Stimulated activated CD4-positive, alpha-beta T cell treated with anti-CD3 and anti-CD28 coated beads, TNF-alpha, amount 100 ng/mL, for 24 hours (primary cell): ENCODE measurements around the gene ITGA7.

Source experiments
- DNase-seq, 3 experiments: peaks; one replicate each; pipeline ENCODE4 v3.0.0-alpha.2; 2020; ENCODE audit warnings: low read depth in 3 of 3

Gene ITGA7, protein sequence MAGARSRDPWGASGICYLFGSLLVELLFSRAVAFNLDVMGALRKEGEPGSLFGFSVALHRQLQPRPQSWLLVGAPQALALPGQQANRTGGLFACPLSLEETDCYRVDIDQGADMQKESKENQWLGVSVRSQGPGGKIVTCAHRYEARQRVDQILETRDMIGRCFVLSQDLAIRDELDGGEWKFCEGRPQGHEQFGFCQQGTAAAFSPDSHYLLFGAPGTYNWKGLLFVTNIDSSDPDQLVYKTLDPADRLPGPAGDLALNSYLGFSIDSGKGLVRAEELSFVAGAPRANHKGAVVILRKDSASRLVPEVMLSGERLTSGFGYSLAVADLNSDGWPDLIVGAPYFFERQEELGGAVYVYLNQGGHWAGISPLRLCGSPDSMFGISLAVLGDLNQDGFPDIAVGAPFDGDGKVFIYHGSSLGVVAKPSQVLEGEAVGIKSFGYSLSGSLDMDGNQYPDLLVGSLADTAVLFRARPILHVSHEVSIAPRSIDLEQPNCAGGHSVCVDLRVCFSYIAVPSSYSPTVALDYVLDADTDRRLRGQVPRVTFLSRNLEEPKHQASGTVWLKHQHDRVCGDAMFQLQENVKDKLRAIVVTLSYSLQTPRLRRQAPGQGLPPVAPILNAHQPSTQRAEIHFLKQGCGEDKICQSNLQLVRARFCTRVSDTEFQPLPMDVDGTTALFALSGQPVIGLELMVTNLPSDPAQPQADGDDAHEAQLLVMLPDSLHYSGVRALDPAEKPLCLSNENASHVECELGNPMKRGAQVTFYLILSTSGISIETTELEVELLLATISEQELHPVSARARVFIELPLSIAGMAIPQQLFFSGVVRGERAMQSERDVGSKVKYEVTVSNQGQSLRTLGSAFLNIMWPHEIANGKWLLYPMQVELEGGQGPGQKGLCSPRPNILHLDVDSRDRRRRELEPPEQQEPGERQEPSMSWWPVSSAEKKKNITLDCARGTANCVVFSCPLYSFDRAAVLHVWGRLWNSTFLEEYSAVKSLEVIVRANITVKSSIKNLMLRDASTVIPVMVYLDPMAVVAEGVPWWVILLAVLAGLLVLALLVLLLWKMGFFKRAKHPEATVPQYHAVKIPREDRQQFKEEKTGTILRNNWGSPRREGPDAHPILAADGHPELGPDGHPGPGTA

DNA sequence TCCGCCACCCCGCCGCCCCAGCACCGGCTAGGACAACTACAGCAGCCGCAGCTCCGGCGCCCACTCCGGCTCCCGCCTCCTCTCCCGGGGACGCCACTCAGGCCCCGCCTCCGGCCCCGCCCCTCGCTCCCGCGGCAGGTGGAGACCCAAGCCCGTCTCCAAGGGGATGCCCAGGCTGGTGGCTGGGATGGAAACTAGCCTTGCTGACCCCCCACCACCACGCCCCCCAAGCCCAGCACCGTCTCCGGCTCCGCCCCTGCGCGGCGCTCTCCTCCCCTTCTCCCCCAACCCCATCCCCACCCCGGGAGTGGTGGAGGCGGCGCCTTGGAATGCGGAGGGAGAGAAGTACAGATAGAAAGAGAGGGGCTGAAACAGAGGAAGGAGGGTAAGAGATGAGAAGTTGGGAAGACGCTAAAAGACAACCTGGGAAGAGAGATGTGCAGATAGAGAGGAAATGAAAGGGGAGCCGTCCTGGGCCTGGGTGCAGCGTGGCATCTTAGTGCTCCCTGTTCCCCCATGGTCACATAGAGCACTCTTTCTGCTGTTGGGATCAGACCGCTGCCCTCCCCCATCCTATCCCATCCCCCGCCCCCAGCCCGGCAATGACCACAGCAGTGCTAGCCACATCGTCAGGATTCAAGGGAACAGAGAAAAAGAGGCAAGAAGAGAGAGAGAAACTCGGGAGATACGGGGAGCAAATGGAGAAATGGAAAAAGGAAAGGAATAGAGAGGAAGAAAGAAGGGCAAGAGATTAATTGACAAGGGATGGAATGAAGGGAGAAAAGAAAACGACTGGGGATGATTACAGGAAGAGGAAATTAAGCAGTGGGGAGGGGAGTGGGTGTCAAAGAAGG, at the start of gene ITGA7:
TSS of gene ITGA7 (minus strand) at position 64 of the 854 bp plus-strand sequence. CDS start 222 bp downstream, outside the sequence.
- peak; percentile 38 to 70 (median 41) for DNase-seq

DNA sequence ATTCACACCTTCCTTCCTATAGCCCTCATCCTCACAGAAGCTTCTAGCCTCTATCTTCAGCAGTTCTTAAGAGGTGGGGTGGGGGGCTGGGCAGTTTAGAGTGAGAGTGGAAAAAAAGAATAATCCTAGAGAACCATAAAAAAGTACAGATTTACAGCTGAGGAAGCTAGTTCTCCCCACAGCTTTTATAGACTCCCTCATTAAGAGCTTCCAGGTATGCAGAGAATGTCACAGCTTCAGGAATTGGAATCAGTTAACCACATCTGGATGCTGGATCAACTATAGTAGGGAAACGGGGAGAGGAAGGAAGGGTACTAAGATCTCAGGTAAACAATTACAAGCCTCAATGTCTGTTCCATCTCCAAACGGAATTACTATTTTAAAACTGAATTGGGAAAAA, 47.5 kb upstream of the ITGA7 start:
- no peak for DNase-seq

DNA sequence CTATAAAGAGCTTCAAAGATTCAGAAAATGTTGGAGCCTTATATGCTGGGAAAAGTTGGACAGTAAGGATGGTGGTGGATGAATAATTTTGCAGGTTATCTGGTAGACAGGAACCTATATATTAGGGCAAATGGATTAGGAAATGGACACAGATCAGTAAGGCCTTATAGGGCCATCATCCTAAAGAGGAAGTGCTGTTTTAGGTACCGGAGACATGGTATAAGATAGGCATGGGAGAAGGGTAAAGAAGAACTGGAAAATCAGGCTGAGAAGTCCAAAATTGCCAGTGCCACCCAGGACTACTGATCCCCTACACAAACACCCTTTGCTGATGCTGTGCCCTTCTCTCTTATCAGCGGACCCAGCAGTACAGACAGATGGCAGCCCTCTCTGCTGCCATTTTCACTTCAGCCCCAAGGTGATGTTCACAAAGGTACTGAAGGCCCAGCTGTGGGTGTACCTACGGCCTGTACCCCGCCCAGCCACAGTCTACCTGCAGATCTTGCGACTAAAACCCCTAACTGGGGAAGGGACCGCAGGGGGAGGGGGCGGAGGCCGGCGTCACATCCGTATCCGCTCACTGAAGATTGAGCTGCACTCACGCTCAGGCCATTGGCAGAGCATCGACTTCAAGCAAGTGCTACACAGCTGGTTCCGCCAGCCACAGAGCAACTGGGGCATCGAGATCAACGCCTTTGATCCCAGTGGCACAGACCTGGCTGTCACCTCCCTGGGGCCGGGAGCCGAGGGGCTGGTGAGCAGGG, 40.7 kb upstream of the ITGA7 start:
- no peak for DNase-seq

DNA sequence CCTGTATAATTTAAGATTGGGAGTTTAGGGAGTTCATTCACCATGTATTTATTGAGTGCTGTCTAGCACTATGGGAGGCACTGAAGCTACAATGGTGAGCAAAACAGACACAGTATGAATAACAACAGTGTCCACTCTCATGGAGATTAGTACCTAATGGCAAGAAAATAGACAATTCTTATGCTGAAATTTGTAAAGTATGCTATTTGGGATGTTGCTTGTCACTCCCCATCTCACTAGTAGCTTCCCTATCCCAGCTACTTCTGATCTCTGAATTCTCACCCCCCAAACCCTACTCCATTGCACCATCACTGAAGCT, 39.2 kb upstream of the ITGA7 start:
- no peak for DNase-seq

DNA sequence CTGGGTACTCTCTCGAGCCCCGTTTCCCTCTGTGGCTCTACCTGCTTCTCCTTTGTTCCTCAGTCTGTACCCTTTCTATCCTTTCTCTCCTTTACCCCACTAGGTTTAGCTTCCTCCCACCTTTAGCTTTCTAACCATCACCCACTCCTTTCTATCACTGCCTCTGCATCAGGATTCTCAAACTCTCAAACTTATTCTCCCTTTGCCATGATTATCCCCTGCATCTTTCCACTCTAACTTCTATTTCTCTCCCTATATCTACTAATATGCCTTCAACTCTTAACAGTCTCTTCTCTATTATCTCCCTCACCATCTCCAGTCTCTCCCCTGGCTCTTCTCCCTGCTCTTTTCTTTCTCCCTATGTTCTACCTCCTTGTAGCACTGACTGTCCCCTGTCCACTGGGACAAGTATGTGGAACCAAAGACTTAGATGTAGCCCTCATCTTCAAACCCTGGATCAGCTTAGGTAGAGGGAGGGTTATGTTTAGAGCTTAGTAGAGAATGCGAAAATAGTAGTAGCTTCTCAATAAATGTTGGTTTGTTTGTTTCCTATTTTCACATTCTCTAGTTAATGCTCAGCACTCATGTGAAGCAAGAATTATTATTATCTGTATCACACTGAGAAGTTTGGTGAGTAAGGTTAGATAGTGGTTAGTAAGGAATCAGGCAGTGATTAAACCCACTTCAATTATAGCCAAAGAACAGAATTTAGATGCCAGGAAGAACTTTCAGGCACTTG, 38.6 kb upstream of the ITGA7 start:
- no peak for DNase-seq

DNA sequence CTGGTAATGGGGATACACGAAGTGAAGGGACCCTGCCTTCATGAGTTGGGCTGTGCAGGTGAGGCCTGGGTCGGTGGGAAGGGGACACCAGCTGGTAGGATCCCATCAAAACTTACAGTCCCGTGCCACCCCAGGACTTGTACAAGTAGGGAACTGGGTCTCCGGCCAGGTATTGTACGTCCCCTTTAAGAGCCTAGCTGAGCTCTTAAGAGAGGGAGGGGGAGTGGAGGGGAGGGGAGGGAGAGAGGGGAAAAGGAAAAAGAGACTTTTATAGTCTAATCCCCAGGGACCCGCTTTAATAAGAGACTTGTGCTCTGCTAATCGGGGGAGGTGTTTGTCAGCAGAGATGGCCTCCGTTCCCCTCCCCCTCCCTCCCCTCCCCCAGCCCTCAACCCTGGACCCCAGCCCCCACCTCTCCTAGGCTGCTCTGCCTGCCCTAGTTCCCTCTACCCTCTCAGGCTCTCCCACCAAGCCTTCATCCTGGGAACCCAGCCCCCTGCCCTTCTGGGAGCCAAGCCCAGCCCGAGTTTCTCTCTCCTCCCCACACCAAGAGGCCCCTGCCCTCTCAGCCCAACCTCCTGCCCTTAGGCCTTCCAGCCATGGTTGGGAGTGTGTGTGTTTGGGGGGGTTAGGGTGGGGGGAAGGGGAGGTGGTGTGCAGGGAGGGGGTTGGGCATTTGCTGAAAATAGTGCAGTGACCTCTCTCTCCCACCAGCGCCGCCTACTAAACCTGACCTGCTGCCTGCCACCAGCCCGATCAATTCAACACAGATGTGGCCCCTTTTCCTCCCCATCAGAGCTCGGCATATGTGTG, 37.9 kb upstream of the ITGA7 start:
- DNase-seq = no peak

DNA sequence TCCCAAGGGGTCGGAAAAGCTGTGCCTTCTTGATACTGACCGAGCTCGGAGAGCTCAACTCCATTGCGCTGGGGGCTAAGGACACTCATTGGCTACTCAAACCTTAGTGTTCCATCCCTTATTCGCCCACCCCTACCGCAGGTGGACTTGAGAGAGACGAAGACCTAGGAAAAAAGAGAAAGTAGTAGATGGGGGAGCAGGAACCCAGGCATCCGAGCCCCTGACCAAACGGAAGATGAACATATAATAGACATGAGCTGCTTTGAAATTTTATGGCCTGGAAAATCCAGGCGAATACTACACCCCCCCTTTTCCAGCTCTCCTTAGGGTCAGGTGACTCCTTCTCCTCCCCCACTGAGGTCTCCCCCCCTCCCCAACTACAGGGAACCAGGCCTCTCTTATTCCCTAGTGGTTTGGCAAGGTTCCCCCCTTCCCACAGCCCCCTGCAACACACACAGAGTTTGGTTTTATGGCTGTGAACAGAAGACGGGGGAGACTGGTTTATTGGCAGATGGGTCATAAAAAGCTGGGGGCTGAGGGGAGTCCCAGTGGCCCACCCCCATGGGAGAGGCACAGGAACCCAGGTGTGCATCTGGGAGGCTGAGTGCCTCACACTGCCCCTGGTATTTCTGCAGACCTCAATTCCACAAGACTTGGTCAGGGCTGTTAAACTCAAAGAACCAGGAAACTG, 36.8 kb upstream of the ITGA7 start:
- no peak for DNase-seq

DNA sequence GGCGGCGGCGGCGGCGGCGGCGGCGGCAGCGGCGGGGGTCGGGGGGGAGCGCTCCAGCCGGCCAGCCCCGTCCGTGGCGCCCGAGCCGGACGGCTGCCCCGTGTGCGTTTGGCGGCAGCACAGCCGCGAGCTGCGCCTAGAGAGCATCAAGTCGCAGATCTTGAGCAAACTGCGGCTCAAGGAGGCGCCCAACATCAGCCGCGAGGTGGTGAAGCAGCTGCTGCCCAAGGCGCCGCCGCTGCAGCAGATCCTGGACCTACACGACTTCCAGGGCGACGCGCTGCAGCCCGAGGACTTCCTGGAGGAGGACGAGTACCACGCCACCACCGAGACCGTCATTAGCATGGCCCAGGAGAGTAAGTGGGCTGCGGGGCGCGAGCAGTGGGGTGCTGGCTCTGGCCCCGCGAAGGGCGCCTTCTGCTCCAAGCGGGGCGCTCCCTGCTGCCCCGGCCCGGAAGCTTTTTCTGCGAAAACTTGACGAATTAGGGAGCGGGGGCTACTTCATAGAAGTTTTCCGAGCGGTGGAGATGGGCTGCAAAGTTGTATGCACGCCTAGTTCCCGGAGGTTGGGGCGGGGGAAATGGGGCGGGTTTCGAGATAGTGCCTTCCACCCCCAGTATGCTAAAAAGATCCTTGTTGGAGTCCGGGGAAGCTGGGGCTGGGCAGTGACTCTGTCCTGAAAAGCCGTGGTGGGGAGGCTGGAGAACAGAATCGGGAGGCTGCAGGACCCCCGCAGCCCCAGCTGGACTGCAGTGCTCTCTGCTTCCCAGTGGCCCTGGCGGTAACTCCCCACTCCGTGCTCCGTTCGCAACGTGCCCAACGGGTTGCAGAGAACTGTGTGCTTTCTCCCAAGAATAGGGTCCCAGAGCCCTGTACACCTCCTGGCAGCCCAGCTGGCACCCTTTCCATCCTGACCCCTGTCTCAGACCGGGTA, 36.0 kb upstream of the ITGA7 start:
- DNase-seq = peak in 1 of 3 experiments; percentile 47

DNA sequence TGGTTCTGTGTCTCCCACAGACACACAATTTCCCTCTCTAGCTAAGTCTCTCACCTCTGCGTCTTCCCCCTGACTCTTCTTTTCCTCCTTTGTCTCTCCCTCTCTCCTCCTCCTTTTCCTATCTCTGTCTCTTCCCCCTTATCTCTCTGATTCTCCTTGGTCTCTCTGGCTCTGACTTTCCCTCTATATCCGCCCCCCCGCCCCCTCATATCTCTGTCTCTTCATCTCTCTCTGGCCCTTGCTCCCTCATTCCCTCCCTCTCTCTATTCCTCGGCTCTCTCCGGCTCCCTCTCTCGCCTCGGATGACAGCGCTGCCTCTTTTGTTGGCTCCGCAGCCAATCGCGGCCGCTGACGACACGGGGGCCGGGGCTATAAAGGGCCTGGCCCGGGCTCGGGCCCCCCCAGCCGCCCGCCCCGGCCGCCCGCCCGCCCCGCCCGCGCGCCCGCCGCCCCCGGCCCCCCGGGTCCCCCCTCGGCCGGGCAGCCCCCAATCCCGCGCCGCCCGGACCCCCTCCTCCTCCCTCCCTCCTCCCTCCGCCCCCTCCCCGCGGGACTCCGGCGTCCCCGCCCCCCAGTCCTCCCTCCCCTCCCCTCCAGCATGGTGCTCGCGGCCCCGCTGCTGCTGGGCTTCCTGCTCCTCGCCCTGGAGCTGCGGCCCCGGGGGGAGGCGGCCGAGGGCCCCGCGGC, 35.2 kb upstream of the ITGA7 start, which contains the start of gene GDF11:
TSS of gene GDF11 (plus strand) at position 404 of the 687 bp plus-strand sequence. CDS start at position 599, 195 bp downstream.
- DNase-seq = peak in 2 of 3 experiments; percentile 54 to 75

DNA sequence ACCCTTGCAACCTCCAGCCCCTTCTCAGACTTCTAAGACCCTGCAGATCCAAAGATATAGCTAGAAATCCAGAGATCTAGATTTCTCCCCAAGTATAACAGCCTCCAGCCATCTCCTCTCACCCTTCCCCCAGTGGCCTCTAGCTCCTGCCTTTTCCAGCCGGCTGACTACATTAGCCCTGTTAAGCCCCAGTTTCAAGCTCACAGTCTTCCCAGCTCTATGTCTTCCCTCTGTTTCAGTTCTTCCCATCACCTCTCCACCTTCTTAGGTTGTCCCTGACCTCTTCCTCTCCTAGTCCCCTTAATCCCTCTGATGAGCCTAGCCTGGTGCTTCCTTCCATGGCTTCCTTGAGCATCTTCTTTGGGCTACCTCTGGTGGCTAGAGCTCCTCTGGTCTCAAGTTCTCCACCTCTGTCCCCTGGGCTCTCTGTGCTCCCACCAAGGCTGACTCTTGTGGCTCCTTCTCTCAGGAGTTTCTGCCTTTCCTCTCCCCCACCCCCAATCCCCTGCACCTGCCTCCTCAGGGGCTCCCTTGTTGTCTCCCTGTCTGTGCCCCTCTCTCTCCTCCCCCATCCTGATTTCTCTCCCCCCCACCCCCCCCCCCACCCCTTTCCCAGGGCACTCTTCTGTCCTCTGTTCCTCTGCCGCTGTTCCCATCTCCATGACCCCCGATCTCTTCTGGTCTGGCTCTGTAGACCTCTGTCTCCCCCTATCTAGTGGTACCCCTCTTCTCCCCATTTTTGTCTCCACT, 34.4 kb upstream of the ITGA7 start:
- no peak for DNase-seq

DNA sequence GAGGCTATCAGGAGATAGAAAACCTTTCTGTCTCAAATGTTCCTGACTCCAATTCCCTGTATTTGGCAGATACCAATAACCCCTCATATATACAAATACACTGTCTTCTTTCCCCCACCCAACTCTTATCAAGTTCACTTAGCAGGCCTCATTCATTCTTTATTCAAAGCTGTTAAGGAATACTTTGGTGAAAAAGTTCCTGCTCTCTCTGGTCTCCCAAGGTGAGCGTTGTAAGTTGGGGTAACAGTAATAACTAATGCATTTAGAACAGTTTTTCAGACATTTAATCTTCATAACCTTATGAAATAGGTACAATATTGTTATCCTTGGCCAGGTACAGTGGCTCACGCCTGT, 31.3 kb upstream of the ITGA7 start:
- DNase-seq = no peak

DNA sequence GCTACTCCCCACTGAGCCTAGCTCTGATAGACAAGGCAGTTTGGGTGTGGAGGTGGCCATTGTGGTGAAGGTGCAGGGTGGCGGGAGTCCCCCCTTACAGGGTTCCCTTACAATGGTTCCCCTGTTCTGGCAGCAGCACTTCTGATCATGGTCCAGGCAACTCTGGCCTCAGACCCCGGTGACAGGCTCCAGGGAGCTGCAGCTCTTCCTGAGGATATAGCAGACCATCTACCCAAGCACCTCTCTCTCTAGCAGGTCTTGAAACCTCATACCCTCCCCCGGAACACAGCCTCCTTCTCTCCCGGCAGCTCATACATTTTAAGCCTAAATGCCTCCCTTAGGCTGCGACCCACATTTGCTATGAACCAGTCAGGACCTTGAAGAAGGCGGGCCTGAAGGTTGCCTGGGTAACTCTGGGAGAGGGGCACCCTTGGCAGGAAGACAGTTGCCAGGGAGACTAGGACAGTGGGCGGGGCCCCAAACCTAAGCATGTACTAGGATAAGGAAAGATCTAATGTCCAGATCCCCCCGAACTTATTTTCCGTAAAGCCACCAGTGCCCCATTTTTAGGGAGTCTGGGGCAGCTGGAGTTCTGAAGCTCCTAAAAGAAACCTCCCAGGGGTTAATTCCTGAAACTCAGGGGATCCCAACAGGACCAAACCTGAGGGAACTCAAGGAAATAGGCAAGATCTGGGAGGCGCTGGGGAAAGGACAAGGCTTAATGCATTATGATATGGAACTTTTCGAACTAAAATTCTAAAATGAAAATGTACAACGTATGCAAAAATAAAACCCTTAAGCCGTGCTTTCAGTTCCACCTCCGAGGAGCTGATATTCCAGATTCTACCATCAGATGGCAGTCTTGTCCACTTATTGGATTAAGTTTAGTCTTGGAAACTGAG, 30.7 kb upstream of the ITGA7 start:
- DNase-seq = peak; percentile 61 to 83 (median 80)

DNA sequence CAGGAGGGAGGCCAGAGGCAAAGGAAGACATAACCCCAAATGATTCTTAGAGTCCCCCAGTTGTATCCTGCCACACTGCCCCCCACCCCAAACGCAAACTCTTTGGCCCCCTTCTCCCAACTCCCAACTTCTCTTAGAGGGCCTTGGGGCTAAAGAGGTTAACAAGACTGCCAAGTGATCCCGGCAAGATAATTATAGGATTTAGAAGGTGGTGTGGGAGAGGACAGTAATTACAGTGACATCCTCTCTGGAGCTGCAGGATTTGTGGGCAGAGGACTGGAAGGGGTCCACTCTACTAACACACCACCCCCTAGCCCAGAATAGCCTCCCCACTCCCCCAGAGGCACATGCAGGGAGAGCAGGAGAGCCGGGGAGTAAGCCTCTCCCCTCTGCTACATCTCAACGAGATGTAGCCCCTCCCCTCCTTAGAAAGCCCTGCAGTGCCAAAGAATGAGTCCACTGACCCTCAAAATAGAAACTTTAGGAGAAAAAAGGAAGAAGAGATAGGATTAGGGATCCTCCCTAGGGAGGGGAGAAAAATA, 29.9 kb upstream of the ITGA7 start:
- DNase-seq = no peak

DNA sequence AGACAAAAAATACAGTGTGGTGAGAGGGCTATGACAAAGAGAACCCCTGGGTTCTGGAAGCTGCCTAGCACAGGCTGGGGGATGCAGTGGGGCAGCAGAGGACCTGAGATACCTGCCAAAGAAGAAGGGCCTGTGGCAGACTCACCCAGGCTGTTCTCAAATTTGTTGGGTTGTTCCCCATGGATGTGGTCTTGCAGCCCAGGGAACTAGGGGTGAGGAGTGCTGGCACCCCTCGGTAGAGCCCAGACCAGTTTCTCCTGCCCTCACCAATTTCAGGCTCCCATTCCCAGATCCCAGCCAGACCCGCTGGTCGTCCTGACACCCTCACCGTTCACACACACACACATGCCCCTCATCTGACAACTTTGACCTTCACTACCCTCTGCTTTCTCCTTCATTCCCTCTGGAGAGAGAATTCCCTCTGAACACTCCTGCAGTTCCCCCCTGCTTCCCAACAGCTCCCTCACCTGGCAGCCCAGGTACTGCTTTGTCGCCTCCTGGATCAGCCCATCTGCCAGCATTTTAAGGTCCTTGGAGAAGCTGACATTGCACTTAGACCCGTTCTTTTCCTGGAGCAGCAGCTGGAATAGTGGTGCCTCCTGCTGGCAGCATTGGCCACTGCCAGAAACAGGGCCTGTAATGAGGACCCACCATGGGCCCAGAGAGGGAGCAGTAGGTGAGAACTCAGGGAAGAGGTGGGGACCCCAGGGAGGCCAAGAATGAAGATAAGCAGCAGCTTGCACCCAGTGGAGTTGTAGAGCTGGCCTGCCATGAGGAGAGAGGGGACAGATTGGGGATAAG, 29.3 kb upstream of the ITGA7 start:
- DNase-seq = peak in 1 of 3 experiments; percentile 64
